SK-N-MC (cell line): ENCODE data around the gene BHLHE40.
A peak's percentile ranks its signal among the peaks of the same experiment; 100 is the strongest.

Experiments used
- DNase-seq: peaks from one replicate; pipeline ENCODE4 v3.0.0-alpha.2; 2011; ENCODE audit warnings: low read depth, low spot score
- H3K27ac ChIP-seq: fragments of 200-600 bp; sonication (generic); 2 replicates; pipeline ENCODE4 v1.5.1; 2016; ENCODE audit warnings: mixed run types
- H3K36me3 ChIP-seq: fragments of 200-600 bp; sonication (generic); 2 replicates; pipeline ENCODE4 v1.6.1; 2017; ENCODE audit warnings: antibody characterized with exemption, low read length, mixed read lengths; ENCODE audit not compliant: insufficient read depth
- H3K4me3 ChIP-seq: fragments of 200-600 bp; sonication (generic); 2 replicates; pipeline ENCODE4 v1.5.1; 2016
- H3K9ac ChIP-seq: fragments of 200-600 bp; sonication (generic); 2 replicates; pipeline ENCODE4 v1.8.0; 2017; ENCODE audit warnings: mixed run types, mixed read lengths; ENCODE audit not compliant: insufficient read length
- H3K9me3 ChIP-seq: fragments of 200-600 bp; sonication (generic); 2 replicates; pipeline ENCODE4 v1.6.1; 2017; ENCODE audit warnings: low read depth, mild to moderate bottlenecking, antibody characterized with exemption, low read length, moderate library complexity, mixed read lengths
- EZH2 ChIP-seq: fragments of 200-600 bp; sonication (generic); IDR thresholded peaks from one replicate; pipeline ENCODE4 v1.6.1; 2017; ENCODE audit warnings: antibody characterized with exemption
- FOXP2 ChIP-seq: optimal IDR thresholded peaks from 2 replicates; pipeline ENCODE3; 2011; ENCODE audit warnings: mild to moderate bottlenecking, moderate library complexity; ENCODE audit not compliant: insufficient read depth; ENCODE audit errors: extremely low read length, control extremely low read depth
- POLR2AphosphoS5 ChIP-seq: IDR thresholded peaks from 2 replicates; pipeline ENCODE4 v1.6.1; 2012; ENCODE audit warnings: mild to moderate bottlenecking, low read depth, low read length, borderline replicate concordance

Gene BHLHE40

DNA sequence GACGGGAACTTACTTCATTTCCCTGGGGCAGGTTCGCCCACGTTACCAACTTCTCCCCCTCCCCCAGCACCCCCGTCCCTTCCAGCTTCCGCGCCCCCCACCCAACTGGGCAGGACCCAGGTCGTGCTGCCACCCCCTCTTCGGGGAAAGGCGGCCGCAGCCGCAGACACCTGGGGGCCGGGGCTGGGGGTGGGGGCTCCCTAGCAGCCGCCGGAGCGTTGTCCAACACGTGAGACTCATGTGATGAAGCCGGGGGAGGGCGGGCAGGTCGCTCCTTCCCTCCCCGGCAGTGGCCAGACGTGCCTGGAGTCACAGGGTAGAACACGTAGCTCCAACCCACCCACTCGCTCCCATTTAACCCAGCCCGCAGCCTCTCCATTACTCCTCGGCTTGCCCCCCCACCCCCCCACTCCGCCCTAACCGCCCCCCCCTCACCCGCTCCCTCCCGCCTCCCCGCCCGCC is 240 bp upstream of the BHLHE40 start:
- TF ChIP-seq POLR2AphosphoS5: no peak
- no peak for TF ChIP-seq EZH2
- no peak for TF ChIP-seq FOXP2
- Histone ChIP-seq H3K9me3 (no peaks in the 10 kb centered on the region), H3K36me3 (no peaks in the 10 kb centered on the region), H3K27ac (no peak overlapping the region), H3K4me3 (peak overlapping the region; percentile 74), H3K9ac (no peak overlapping the region)
- DNase-seq: no peak

DNA sequence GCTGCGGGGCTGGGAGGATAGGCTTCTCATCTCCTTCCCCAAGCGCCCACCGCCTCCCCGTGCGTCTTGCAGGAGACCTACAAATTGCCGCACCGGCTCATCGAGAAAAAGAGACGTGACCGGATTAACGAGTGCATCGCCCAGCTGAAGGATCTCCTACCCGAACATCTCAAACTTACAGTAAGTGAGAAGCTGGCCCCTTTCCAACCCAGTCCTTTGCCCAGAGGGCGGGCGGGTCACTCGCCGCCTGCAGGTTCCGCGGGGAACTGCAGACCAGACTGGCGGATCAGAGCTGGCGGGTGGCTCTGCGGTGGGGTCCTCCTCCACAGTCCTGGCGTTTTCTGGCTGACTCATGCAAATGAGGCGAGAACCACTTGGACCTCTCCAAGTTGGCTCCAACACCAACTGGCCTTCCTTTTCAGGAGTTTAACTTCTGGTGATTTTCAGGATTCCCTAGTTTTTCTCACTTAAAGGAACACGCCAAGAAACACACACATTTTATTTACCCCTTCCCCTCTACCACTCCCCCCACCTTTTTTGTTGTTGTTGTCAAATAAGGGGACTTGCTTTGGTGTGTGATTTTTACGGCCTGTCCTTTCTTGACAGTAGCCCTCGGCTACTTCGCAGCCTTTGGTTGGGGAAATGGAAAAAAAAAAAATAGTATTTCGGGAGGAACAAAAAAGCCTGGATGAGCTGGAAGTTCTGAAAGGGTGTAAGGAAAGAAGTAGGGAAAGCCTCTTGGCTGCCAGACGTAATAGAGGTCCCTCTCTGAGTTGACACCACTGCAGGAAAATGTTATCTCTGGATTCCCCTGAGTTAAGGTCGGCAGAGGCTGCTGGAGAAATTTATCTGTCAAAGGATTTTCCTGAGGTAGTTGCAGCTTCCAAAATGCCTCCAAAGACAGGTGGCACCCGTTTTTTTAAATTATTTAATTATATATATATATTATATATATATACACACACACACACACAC is 1.3 kb downstream of the BHLHE40 start:
- no peak overlapping the region for H3K9ac ChIP-seq
- no peak for DNase-seq

DNA sequence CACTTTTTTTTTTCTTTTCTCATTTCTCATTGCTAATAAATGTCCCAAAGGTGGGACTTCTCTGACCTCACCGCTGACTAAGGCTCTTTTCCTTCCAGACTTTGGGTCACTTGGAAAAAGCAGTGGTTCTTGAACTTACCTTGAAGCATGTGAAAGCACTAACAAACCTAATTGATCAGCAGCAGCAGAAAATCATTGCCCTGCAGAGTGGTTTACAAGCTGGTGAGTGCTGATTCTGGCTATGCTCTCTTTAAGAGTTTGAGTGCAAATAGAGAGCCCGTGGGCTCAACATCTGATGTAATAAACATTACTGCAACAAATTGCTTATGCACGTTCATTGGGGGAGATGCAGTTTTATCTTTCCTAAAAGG is 2.0 kb downstream of the BHLHE40 start:
- TF ChIP-seq EZH2 (no peak), POLR2AphosphoS5 (no peak), FOXP2 (no peak)
- no peak for DNase-seq
- Histone ChIP-seq H3K27ac (no peak overlapping the region), H3K36me3 (no peaks in the 10 kb centered on the region), H3K4me3 (no peak overlapping the region), H3K9ac (no peak overlapping the region), H3K9me3 (no peaks in the 10 kb centered on the region)

More for the DNA sequence above, 1.3 kb downstream of the BHLHE40 start:
- no peak for TF ChIP-seq FOXP2
- TF ChIP-seq POLR2AphosphoS5: no peak
- H3K4me3 ChIP-seq: peak overlapping the region; percentile 73
- H3K9me3 ChIP-seq: no peaks in the 10 kb centered on the region
- no peaks in the 10 kb centered on the region for H3K36me3 ChIP-seq
- no peak overlapping the region for H3K27ac ChIP-seq

DNA sequence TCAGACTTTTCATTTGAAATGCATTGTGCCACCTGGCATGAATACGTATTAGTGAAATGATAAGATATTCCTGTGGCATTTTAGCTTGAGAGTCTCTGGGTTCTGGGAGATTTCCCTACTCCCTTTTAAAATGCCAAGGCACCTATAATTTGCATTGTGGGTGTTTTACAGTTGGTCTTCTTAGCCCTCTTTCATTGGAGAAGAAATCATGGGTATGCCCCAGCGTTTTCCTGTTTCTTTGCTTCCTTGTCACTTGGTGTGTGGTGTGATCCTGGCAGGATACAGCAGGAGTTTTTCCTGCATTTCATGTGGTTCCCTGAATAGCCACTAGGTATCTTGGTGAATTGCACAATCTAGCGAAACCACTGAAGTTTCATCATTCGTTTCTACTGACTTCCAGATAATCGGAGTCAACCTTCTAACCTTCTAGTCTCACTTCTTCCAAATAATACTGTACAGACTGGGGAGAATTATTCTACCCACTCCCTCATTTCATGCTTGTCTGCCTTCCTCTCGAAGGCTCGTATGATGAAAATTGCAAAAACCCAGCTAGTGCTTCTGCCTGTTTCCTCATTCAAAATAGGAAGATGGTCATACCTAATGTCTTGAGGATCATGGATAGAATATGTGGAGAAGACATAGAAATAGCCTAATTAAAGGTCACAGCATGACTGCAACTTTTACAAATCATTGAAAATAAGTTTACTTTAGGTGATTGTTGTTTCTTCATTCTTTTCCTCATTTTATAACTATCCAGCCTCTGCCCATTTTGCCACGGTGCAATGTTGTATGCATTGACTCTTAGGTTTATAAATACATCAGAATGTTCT is 2.6 kb downstream of the BHLHE40 start:
- H3K9me3 ChIP-seq: no peaks in the 10 kb centered on the region
- H3K9ac ChIP-seq: no peak overlapping the region
- H3K36me3 ChIP-seq: no peaks in the 10 kb centered on the region
- no peak overlapping the region for H3K4me3 ChIP-seq
- TF ChIP-seq EZH2 (no peak), FOXP2 (no peak), POLR2AphosphoS5 (no peak)
- no peak for DNase-seq
- no peak overlapping the region for H3K27ac ChIP-seq

DNA sequence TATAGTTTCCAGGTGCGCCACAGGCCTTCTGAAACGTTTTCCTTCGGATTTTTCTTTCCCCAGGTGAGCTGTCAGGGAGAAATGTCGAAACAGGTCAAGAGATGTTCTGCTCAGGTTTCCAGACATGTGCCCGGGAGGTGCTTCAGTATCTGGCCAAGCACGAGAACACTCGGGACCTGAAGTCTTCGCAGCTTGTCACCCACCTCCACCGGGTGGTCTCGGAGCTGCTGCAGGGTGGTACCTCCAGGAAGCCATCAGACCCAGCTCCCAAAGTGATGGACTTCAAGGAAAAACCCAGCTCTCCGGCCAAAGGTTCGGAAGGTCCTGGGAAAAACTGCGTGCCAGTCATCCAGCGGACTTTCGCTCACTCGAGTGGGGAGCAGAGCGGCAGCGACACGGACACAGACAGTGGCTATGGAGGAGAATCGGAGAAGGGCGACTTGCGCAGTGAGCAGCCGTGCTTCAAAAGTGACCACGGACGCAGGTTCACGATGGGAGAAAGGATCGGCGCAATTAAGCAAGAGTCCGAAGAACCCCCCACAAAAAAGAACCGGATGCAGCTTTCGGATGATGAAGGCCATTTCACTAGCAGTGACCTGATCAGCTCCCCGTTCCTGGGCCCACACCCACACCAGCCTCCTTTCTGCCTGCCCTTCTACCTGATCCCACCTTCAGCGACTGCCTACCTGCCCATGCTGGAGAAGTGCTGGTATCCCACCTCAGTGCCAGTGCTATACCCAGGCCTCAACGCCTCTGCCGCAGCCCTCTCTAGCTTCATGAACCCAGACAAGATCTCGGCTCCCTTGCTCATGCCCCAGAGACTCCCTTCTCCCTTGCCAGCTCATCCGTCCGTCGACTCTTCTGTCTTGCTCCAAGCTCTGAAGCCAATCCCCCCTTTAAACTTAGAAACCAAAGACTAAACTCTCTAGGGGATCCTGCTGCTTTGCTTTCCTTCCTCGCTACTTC is 3.8 kb downstream of the BHLHE40 start:
- DNase-seq: no peak
- H3K27ac ChIP-seq: no peak overlapping the region
- no peaks in the 10 kb centered on the region for H3K9me3 ChIP-seq
- H3K4me3 ChIP-seq: no peak overlapping the region
- no peaks in the 10 kb centered on the region for H3K36me3 ChIP-seq
- TF ChIP-seq FOXP2 (no peak), EZH2 (no peak), POLR2AphosphoS5 (no peak)
- no peak overlapping the region for H3K9ac ChIP-seq

DNA sequence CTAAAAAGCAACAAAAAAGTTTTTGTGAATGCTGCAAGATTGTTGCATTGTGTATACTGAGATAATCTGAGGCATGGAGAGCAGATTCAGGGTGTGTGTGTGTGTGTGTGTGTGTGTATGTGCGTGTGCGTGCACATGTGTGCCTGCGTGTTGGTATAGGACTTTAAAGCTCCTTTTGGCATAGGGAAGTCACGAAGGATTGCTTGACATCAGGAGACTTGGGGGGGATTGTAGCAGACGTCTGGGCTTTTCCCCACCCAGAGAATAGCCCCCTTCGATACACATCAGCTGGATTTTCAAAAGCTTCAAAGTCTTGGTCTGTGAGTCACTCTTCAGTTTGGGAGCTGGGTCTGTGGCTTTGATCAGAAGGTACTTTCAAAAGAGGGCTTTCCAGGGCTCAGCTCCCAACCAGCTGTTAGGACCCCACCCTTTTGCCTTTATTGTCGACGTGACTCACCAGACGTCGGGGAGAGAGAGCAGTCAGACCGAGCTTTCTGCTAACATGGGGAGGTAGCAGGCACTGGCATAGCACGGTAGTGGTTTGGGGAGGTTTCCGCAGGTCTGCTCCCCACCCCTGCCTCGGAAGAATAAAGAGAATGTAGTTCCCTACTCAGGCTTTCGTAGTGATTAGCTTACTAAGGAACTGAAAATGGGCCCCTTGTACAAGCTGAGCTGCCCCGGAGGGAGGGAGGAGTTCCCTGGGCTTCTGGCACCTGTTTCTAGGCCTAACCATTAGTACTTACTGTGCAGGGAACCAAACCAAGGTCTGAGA is 4.7 kb downstream of the BHLHE40 start:
- no peak overlapping the region for H3K4me3 ChIP-seq
- H3K9ac ChIP-seq: no peak overlapping the region
- H3K27ac ChIP-seq: no peak overlapping the region
- no peaks in the 10 kb centered on the region for H3K9me3 ChIP-seq
- TF ChIP-seq FOXP2: no peak
- no peaks in the 10 kb centered on the region for H3K36me3 ChIP-seq
- DNase-seq: no peak

DNA sequence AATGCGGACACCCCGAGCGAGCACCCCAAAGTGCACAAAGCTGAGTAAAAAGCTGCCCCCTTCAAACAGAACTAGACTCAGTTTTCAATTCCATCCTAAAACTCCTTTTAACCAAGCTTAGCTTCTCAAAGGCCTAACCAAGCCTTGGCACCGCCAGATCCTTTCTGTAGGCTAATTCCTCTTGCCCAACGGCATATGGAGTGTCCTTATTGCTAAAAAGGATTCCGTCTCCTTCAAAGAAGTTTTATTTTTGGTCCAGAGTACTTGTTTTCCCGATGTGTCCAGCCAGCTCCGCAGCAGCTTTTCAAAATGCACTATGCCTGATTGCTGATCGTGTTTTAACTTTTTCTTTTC is 5.3 kb downstream of the BHLHE40 start:
- DNase-seq: no peak
- H3K9me3 ChIP-seq: no peaks in the 10 kb centered on the region
- TF ChIP-seq POLR2AphosphoS5: no peak
- no peak for TF ChIP-seq FOXP2
- TF ChIP-seq EZH2: no peak
- no peak overlapping the region for H3K4me3 ChIP-seq
- H3K36me3 ChIP-seq: no peaks in the 10 kb centered on the region
- H3K27ac ChIP-seq: no peak overlapping the region
- H3K9ac ChIP-seq: no peak overlapping the region
